Panc1 (cell line): Measurements from ENCODE around the gene ANKMY2. TPM values are rescaled to one million over a fixed set of nuclear protein-coding genes. Genes with fewer than 3 reads are reported as not detected.

ENCODE experiments used
- ATAC-seq: fragments of 200-7000 bp; cut with Tn5 transposase; 2 replicates; pipeline ENCODE4 v1.9.1; 2020; ENCODE audit warnings: mild to moderate bottlenecking, moderate library complexity
- BruUV-seq: library from RNA; stranded (reverse); fragments of 400-500 nt; replicated peaks from 2 replicates; lab custom pipeline; 2021; lab: Mats Ljungman, UMichigan
- CTCF ChIA-PET: fragments of 300-600 bp; sonication (Branson Sonifier 250); formaldehyde crosslinking; loops from one replicate; lab custom pipeline; 2022; ENCODE audit warnings: antibody characterized with exemption; lab: Charles Lee
- POLR2A ChIA-PET: fragments of 300-600 bp; sonication (Branson Sonifier 250); formaldehyde crosslinking; loops from one replicate; lab custom pipeline; 2022; ENCODE audit warnings: antibody characterized with exemption; lab: Charles Lee
- DNase-seq: peaks from one replicate; pipeline ENCODE4 v3.0.0-alpha.2; 2010; ENCODE audit warnings: low read depth, low spot score
- H3K27ac ChIP-seq: 2 replicates; pipeline ENCODE4 v1.5.1; 2011; ENCODE audit warnings: mild to moderate bottlenecking, low read length, inconsistent platforms
- H3K27me3 ChIP-seq: fragments of 200-500 bp; sonication (Bioruptor generic); 2 replicates; pipeline ENCODE4 v1.6.0; 2014; ENCODE audit warnings: low read length, inconsistent platforms; ENCODE audit not compliant: control insufficient read depth, insufficient read depth
- H3K36me3 ChIP-seq: fragments of 200-500 bp; sonication (Bioruptor generic); 2 replicates; pipeline ENCODE4 v1.5.1; 2014; ENCODE audit warnings: inconsistent platforms, mild to moderate bottlenecking, low read length, moderate library complexity; ENCODE audit not compliant: control insufficient read depth, insufficient read depth
- H3K4me1 ChIP-seq: 2 replicates; pipeline ENCODE4 v1.5.1; 2011; ENCODE audit warnings: inconsistent platforms, mild to moderate bottlenecking, low read length, moderate library complexity; ENCODE audit not compliant: control insufficient read depth, insufficient read depth
- H3K4me3 ChIP-seq, 2 experiments: 2 replicates each; pipeline ENCODE4 v1.5.1; 2011 to 2012; ENCODE audit warnings: low read depth in 2 of 2, low read length in 2 of 2, mild to moderate bottlenecking in 2 of 2, inconsistent platforms in 1 of 2, moderate library complexity in 1 of 2
- H3K9me3 ChIP-seq: fragments of 200-500 bp; sonication (Bioruptor generic); 2 replicates; pipeline ENCODE4 v1.5.1; 2014; ENCODE audit warnings: low read depth, mild to moderate bottlenecking, inconsistent platforms, low read length, moderate library complexity; ENCODE audit not compliant: control insufficient read depth, insufficient read depth
- POLR2AphosphoS5 ChIP-seq: IDR thresholded peaks from 2 replicates; pipeline ENCODE4 v1.6.1; 2012; ENCODE audit warnings: mild to moderate bottlenecking, low read depth, low read length, moderate library complexity
- SIN3A ChIP-seq: IDR thresholded peaks from 2 replicates; pipeline ENCODE4 v1.6.1; 2012; ENCODE audit warnings: low read depth, mild to moderate bottlenecking, low read length, moderate library complexity, borderline replicate concordance; ENCODE audit not compliant: insufficient read depth
- TCF7L2 ChIP-seq: IDR thresholded peaks from 2 replicates; pipeline ENCODE4 v1.6.1; 2011; ENCODE audit warnings: mild to moderate bottlenecking, low read depth, low read length, inconsistent platforms
- in situ Hi-C: cut with HindIII; loops from 2 replicates; pipeline ENCODE4 v1.10.0; 2016; ENCODE audit warnings: low sequenced_read_pairs, low pct_unique_long_range_greater_than_20kb
- intact Hi-C: fragments of 100-400 bp; cut with micrococcal nuclease; formaldehyde crosslinking; loops from one replicate; pipeline ENCODE4 v1.10.0; 2022; ENCODE audit not compliant: unreplicated experiment
- total RNA-seq: library from RNA; stranded (reverse); gene quantifications from one replicate; pipeline ENCODE4 v1.2.1, GENCODE V29; 2021; ENCODE audit not compliant: unreplicated experiment
- TF ChIP-seq, protein P1 (sequence below), 2 experiments: IDR thresholded peaks; 2 replicates each; pipeline ENCODE4 v1.6.1; 2011 to 2012; ENCODE audit warnings: low read depth in 2 of 2, control low read depth in 1 of 2, low read length in 1 of 2, mild to moderate bottlenecking in 1 of 2, moderate library complexity in 1 of 2; ENCODE audit not compliant: insufficient read depth in 1 of 2
- TF ChIP-seq, protein P2 (sequence below): fragments of 450-650 bp; IDR thresholded peaks from 2 replicates; pipeline ENCODE4 v1.5.1; 2017; ENCODE audit warnings: mild to moderate bottlenecking

ANKMY2 gene
- total RNA-seq, 1 experiment from 2014 or later, result 18.6 TPM

DNA sequence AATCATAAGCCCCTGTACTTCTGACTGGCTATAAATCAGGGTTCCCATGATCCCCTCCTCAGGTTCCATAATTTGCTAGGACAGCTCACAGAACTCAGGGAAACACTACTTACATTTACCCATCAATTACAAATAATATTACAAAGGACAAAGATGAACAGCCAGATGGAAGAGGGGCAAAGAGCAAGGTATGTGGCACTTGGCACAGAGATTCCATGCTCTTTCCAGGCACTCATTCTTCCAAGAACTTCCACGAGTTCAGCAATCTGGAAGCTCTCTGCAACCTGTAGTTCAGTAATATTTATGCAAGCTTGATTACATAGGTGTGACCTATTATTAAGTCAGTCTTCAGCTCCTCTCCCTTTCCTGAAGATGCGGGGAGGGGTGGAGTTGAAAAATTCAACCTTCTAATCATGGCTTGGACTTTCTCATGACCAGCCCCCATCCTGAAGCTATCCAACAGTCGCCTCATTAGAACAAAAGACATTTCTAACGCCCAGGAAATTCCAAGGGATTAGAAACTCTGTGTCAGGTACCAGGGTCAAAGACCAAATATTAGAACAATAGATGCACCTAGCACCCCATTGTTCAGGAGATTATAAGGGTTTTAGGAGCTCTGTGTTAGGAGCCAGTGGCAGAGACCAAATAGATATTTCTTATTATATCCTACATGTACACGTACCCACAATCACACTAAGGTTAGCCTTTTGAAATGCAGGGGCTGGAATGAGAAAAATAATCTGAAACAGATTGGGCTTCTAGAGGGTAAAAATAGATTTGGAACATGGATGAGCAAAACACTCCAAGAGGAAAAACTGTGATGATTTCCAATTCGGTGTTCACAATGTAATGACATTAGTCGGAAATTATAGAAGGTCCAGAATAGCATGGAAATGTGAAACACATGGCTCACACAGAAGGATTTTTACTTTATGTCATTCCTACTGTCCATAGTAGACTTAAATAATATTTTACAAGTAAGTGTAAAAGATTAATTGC is 7.0 kb downstream of the ANKMY2 start:
- CTCF ChIA-PET, result no interaction called here
- in situ Hi-C loops (no loop called here), intact Hi-C loops (no loop called here)
- Histone ChIP-seq H3K27ac (no peak overlapping the region), H3K4me3 (no peak overlapping the region), H3K4me1 (peaks cover 4% of the 10 kb centered on the region; the same call in 1 of the 2 replicates), H3K36me3 (no peaks in the 10 kb centered on the region), H3K27me3 (no peaks in the 10 kb centered on the region), H3K9me3 (no peaks in the 10 kb centered on the region)
- no peak for ATAC-seq
- TF ChIP-seq TCF7L2, result no peak
- no peak for TF ChIP-seq SIN3A
- TF ChIP-seq POLR2AphosphoS5, result no peak
- TF ChIP-seq, protein P1, sequence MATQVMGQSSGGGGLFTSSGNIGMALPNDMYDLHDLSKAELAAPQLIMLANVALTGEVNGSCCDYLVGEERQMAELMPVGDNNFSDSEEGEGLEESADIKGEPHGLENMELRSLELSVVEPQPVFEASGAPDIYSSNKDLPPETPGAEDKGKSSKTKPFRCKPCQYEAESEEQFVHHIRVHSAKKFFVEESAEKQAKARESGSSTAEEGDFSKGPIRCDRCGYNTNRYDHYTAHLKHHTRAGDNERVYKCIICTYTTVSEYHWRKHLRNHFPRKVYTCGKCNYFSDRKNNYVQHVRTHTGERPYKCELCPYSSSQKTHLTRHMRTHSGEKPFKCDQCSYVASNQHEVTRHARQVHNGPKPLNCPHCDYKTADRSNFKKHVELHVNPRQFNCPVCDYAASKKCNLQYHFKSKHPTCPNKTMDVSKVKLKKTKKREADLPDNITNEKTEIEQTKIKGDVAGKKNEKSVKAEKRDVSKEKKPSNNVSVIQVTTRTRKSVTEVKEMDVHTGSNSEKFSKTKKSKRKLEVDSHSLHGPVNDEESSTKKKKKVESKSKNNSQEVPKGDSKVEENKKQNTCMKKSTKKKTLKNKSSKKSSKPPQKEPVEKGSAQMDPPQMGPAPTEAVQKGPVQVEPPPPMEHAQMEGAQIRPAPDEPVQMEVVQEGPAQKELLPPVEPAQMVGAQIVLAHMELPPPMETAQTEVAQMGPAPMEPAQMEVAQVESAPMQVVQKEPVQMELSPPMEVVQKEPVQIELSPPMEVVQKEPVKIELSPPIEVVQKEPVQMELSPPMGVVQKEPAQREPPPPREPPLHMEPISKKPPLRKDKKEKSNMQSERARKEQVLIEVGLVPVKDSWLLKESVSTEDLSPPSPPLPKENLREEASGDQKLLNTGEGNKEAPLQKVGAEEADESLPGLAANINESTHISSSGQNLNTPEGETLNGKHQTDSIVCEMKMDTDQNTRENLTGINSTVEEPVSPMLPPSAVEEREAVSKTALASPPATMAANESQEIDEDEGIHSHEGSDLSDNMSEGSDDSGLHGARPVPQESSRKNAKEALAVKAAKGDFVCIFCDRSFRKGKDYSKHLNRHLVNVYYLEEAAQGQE (IDR thresholded peaks at IDR 0.05; ENCODE audit: insufficient read depth in 1 of 2, low read depth in 2 of 2, low read length in 1 of 2), result no peak
- TF ChIP-seq, protein P2, sequence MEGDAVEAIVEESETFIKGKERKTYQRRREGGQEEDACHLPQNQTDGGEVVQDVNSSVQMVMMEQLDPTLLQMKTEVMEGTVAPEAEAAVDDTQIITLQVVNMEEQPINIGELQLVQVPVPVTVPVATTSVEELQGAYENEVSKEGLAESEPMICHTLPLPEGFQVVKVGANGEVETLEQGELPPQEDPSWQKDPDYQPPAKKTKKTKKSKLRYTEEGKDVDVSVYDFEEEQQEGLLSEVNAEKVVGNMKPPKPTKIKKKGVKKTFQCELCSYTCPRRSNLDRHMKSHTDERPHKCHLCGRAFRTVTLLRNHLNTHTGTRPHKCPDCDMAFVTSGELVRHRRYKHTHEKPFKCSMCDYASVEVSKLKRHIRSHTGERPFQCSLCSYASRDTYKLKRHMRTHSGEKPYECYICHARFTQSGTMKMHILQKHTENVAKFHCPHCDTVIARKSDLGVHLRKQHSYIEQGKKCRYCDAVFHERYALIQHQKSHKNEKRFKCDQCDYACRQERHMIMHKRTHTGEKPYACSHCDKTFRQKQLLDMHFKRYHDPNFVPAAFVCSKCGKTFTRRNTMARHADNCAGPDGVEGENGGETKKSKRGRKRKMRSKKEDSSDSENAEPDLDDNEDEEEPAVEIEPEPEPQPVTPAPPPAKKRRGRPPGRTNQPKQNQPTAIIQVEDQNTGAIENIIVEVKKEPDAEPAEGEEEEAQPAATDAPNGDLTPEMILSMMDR, result no peak
- BruUV-seq, result no TSS peak
- DNase-seq, result no peak
- POLR2A ChIA-PET, result no interaction called here

GRCh38 chr7:16637379-16637778 is 8.2 kb downstream of the ANKMY2 start:
- in situ Hi-C loops (no loop called here), intact Hi-C loops (no loop called here)
- ATAC-seq (no peak), DNase-seq (no peak)
- H3K9me3 ChIP-seq, result no peaks in the 10 kb centered on the region
- H3K4me1 ChIP-seq, result no peaks in the 10 kb centered on the region
- ChIA-PET POLR2A (no interaction called here), CTCF (no interaction called here)
- BruUV-seq, result no TSS peak
- no peaks in the 10 kb centered on the region for H3K27me3 ChIP-seq
- no peak overlapping the region for H3K27ac ChIP-seq
- no peaks in the 10 kb centered on the region for H3K36me3 ChIP-seq
- no peak overlapping the region for H3K4me3 ChIP-seq
- TF ChIP-seq TCF7L2 (no peak), SIN3A (no peak), POLR2AphosphoS5 (no peak)
- TF ChIP-seq, protein P1 (IDR thresholded peaks at IDR 0.05; ENCODE audit: insufficient read depth in 1 of 2, low read depth in 2 of 2, low read length in 1 of 2), result no peak
- TF ChIP-seq, protein P2, result no peak
